Heart left ventricle (tissue), 16 donors: ENCODE data around the gene TMEM9. TPM values are rescaled to one million over a fixed set of nuclear protein-coding genes. Genes with fewer than 3 reads are reported as not detected.

ENCODE experiments used
- ATAC-seq, 4 donors: fragments of 200-7000 bp; cut with Tn5 transposase; one replicate each; pipeline ENCODE4 v1.9.1; 2020 to 2022; ENCODE audit warnings: moderate library complexity in 4 of 4, mild to moderate bottlenecking in 3 of 4, moderate number of reproducible peaks in 1 of 4
- DNase-seq, 5 donors: peaks; one replicate each; pipeline ENCODE4 v3.0.0-alpha.2; 2020
- H3K27ac ChIP-seq, 12 donors: fragments of 200-600 bp; sonication (generic) in 4 of 12; one replicate each; pipeline versions ENCODE4 v1.5.0 to v1.8.0; 2016 to 2022; ENCODE audit warnings: mild to moderate bottlenecking in 2 of 12
- H3K27me3 ChIP-seq, 9 donors: fragments of 200-600 bp; sonication (generic) in 2 of 9; one replicate each; pipeline versions ENCODE4 v1.5.1 to v1.8.0; 2016 to 2022; ENCODE audit warnings: mild to moderate bottlenecking in 3 of 9
- H3K36me3 ChIP-seq, 9 donors: fragments of 200-600 bp; sonication (generic) in 2 of 9; one replicate each; pipeline versions ENCODE4 v1.5.0 to v1.8.0; 2018 to 2022; ENCODE audit warnings: mild to moderate bottlenecking in 2 of 9
- H3K4me1 ChIP-seq, 12 donors: fragments of 200-600 bp; sonication (generic) in 4 of 12; one replicate each; pipeline versions ENCODE4 v1.5.0 to v1.8.0; 2016 to 2022; ENCODE audit warnings: mild to moderate bottlenecking in 3 of 12
- H3K4me3 ChIP-seq, 12 donors: fragments of 200-600 bp; sonication (generic) in 4 of 12; one replicate each; pipeline versions ENCODE4 v1.5.0 to v1.8.0; 2017 to 2022; ENCODE audit warnings: mild to moderate bottlenecking in 9 of 12, moderate library complexity in 4 of 12
- H3K9me3 ChIP-seq, 12 donors: fragments of 200-600 bp; sonication (generic) in 4 of 12; one replicate each; pipeline versions ENCODE4 v1.5.0 to v1.8.0; 2016 to 2022; ENCODE audit warnings: mild to moderate bottlenecking in 1 of 12
- CTCF ChIP-seq, 12 donors: fragments of 200-600 bp; sonication (generic) in 4 of 12; IDR thresholded peaks; one replicate each; pipeline versions ENCODE4 v1.5.0 to v1.8.0; 2018 to 2022; ENCODE audit warnings: antibody characterized with exemption in 12 of 12, mild to moderate bottlenecking in 5 of 12
- POLR2A ChIP-seq, 2 donors: fragments of 450-650 bp; IDR thresholded peaks; one replicate each; pipeline ENCODE4 v1.6.1; 2017; ENCODE audit warnings: antibody characterized with exemption in 2 of 2, mild to moderate bottlenecking in 2 of 2, moderate library complexity in 2 of 2
- WGBS, 4 donors: extraction: QIAGEN DNeasy Blood & Tissue Kit in 2 of 4; methylation state at CpG; one replicate each; pipeline versions ENCODE4 v1.1.5 to v1.1.7; 2013 to 2018; 5-methylcytosine and 5-hydroxymethylcytosine counted together
- intact Hi-C, 10 donors: fragments of 100-400 bp; cut with DNase I; formaldehyde crosslinking; loops; one replicate each; pipeline versions ENCODE4 v1.11.1 to v1.14.2; 2022
- polyA plus RNA-seq, 2 donors: library from polyadenylated mRNA; stranded (reverse); fragments of 200-250 nt; gene quantifications; one replicate each; pipeline ENCODE4 v1.2.3, GENCODE V29; 2013
- total RNA-seq, 9 donors: library from RNA; depleted of rRNA in 2 of 9; stranded (reverse); fragments of >200 nt in 2 of 9; fragmentation: NEBNext Ultra II Directional in 3 of 9; extraction: Animal tissue kit (Norgen Biotek cat#: 25700) in 3 of 9; gene quantifications; one replicate each; pipeline versions ENCODE4 v1.1.0 to v1.2.4, GENCODE V29; 2016 to 2023
- donor health status: ischemic (EF 13 %, LVEDD 7.1; RV severe dilation, severe dysfunction).
- donor health status: healthy with polysubstance abuse.
- donor health status: DM: no; HTN: yes; CAD: no.
- donor health status: DM: no; HTN: no; CAD: no.
- donor health status: ischemic (EF 25% LVEDD 6.9; RV normal size, moderate dysfunction).
- donor health status: ischemic (EF 25% LVEDD 5.7; RV mildly dilated, moderate dysfunction).
- donor health status: healthy.
- donor health status: DM: yes; HTN: yes; CAD: no.
- donor health status: ischemic (EF 35%, LVEDD 5.7; RV mildly dilated, moderate dysfunction).
- donor health status: nonischemic (EF 11% LVEDD 7.7; RV severe dilation, severe dysfunction).
- donor health status: DM: yes; HTN: yes; CAD: no.
- donor health status: PGD.
- donor health status: ischemic (EF 29% LVEDD 5.4; RV normal size, mild dysfunction).
- donor health status: nonischemic (EF 23%, LVEDD 6.1; RV moderate dilation, normal function).

The TMEM9 gene
- total and polyA plus RNA-seq, 11 donors, result 22.4 to 42.9 (median 29.3) TPM

- no peak overlapping the region for H3K4me3 ChIP-seq
- no peak for DNase-seq
- TF ChIP-seq POLR2A (IDR thresholded peaks at IDR 0.05) (no peak), CTCF (IDR thresholded peaks at IDR 0.05) (no peak)
- H3K36me3 ChIP-seq, result peaks cover 0 to 86% (median 64%) of the 10 kb centered on the region in 9 donors
- no peaks in the 10 kb centered on the region for H3K27me3 ChIP-seq
- H3K9me3 ChIP-seq, result no peaks in the 10 kb centered on the region
- no peak for ATAC-seq
- no peak overlapping the region for H3K27ac ChIP-seq
- WGBS, 4 donors, result 96 to 100% (median 98%) methylated on average over 3 to 5 of the region's 5 CpGs
- H3K4me1 ChIP-seq, result peaks cover 0 to 32% (median 0%) of the 10 kb centered on the region in 12 donors
- intact Hi-C loops, result no loop called here
Observed at GRCh38 chr1:201141418-201141817, 12.9 kb downstream of the TMEM9 start.

- no peaks in the 10 kb centered on the region for H3K27me3 ChIP-seq
- no peaks in the 10 kb centered on the region for H3K9me3 ChIP-seq
- WGBS, 4 donors, result 95 to 98% (median 97%) methylated on average over 8 of the region's 8 CpGs
- TF ChIP-seq POLR2A (IDR thresholded peaks at IDR 0.05), result no peak
- TF ChIP-seq CTCF (IDR thresholded peaks at IDR 0.05), result no peak
- no peak for ATAC-seq
- H3K27ac ChIP-seq, result no peak overlapping the region
- peaks cover 0 to 84% (median 59%) of the 10 kb centered on the region in 9 donors for H3K36me3 ChIP-seq
- intact Hi-C loops, result no loop called here
- H3K4me3 ChIP-seq, result no peak overlapping the region
- peaks cover 0 to 32% (median 0%) of the 10 kb centered on the region in 12 donors for H3K4me1 ChIP-seq
- no peak for DNase-seq
Observed at GRCh38 chr1:201140941-201141260, 13.4 kb downstream of the TMEM9 start.

GRCh38 chr1:201140235-201140940 lies 13.9 kb downstream of the TMEM9 start:
- WGBS, 4 donors, result 85 to 92% (median 89%) methylated on average over 10 of the region's 10 CpGs

GRCh38 chr1:201139756-201140155 lies 14.5 kb downstream of the TMEM9 start:
- Histone ChIP-seq H3K9me3 (no peaks in the 10 kb centered on the region), H3K27me3 (no peaks in the 10 kb centered on the region), H3K27ac (no peak overlapping the region), H3K36me3 (peaks cover 0 to 84% (median 59%) of the 10 kb centered on the region in 9 donors), H3K4me3 (no peak overlapping the region), H3K4me1 (peaks cover 0 to 32% (median 0%) of the 10 kb centered on the region in 12 donors)
- DNase-seq (no peak), ATAC-seq (no peak)
- 89 to 97% (median 96%) methylated on average over 9 of the region's 9 CpGs for WGBS, 4 donors
- no peak for TF ChIP-seq CTCF (IDR thresholded peaks at IDR 0.05)
- TF ChIP-seq POLR2A (IDR thresholded peaks at IDR 0.05), result no peak
- intact Hi-C loops, result no loop called here

More at GRCh38 chr1:201140235-201140940, 13.9 kb downstream of the TMEM9 start:
- Histone ChIP-seq H3K27ac (no peak overlapping the region), H3K27me3 (no peaks in the 10 kb centered on the region), H3K36me3 (peaks cover 0 to 84% (median 58%) of the 10 kb centered on the region in 9 donors), H3K4me1 (peaks cover 0 to 32% (median 0%) of the 10 kb centered on the region in 12 donors), H3K9me3 (no peaks in the 10 kb centered on the region), H3K4me3 (no peak overlapping the region)
- no peak for ATAC-seq
- intact Hi-C loops, result no loop called here
- TF ChIP-seq CTCF (IDR thresholded peaks at IDR 0.05) (no peak), POLR2A (IDR thresholded peaks at IDR 0.05) (no peak)
- DNase-seq, result no peak
